Lung (tissue), 12 donors: ENCODE results near the gene ERP27. TPM values are rescaled to one million over a fixed set of nuclear protein-coding genes. Genes with fewer than 3 reads are reported as not detected.
A peak's percentile ranks its signal among the peaks of the same experiment; 100 is the strongest.

ENCODE experiments used
- ATAC-seq: fragments of 200-7000 bp; cut with Tn5 transposase; one replicate; pipeline ENCODE4 v1.9.1; 2020; ENCODE audit warnings: moderate number of reproducible peaks; ENCODE audit not compliant: insufficient read depth, low FRiP score
- DNase-seq, 3 donors: peaks; one replicate each; pipeline ENCODE4 v3.0.0-alpha.2; 2013 to 2017
- H3K27ac ChIP-seq, 2 donors: one replicate each; pipeline ENCODE4 v1.5.1; 2013; ENCODE audit warnings: mild to moderate bottlenecking in 2 of 2, moderate library complexity in 2 of 2, control low read depth in 1 of 2, inconsistent platforms in 1 of 2, low read depth in 1 of 2, low read length in 1 of 2
- H3K27me3 ChIP-seq, 3 donors: one replicate each; pipeline ENCODE4 v1.5.1; 2013; ENCODE audit warnings: low read length in 2 of 3; ENCODE audit not compliant: control insufficient read depth in 3 of 3, insufficient read depth in 3 of 3
- H3K36me3 ChIP-seq, 4 donors: one replicate each; pipeline ENCODE4 v1.5.1; 2013; ENCODE audit warnings: low read length in 4 of 4, mild to moderate bottlenecking in 1 of 4, moderate library complexity in 1 of 4; ENCODE audit not compliant: control insufficient read depth in 4 of 4, insufficient read depth in 4 of 4
- H3K4me1 ChIP-seq, 5 donors: one replicate each; pipeline ENCODE4 v1.5.1; 2013; ENCODE audit warnings: low read length in 5 of 5, mild to moderate bottlenecking in 2 of 5, moderate library complexity in 1 of 5; ENCODE audit not compliant: control insufficient read depth in 5 of 5, insufficient read depth in 5 of 5
- H3K4me3 ChIP-seq: one replicate; pipeline ENCODE4 v1.5.1; 2013; ENCODE audit warnings: mild to moderate bottlenecking, control low read depth, moderate library complexity
- H3K9ac ChIP-seq, 2 donors: one replicate each; pipeline ENCODE4 v1.5.1; 2013; ENCODE audit warnings: low read length in 2 of 2, control low read depth in 1 of 2; ENCODE audit not compliant: insufficient read depth in 1 of 2
- H3K9me3 ChIP-seq, 4 donors: one replicate each; pipeline ENCODE4 v1.5.1; 2013; ENCODE audit warnings: low read length in 3 of 4, mild to moderate bottlenecking in 1 of 4, moderate library complexity in 1 of 4; ENCODE audit not compliant: control insufficient read depth in 4 of 4, insufficient read depth in 3 of 4
- CTCF ChIP-seq: IDR thresholded peaks from 2 replicates; pipeline ENCODE4 v1.5.1; 2012; ENCODE audit warnings: mild to moderate bottlenecking; ENCODE audit errors: control extremely low read depth, extremely low read depth
- WGBS, 2 donors: extraction: QIAGEN DNeasy Blood & Tissue Kit; methylation state at CpG; one replicate each; pipeline ENCODE4 v1.1.7; 2013; 5-methylcytosine and 5-hydroxymethylcytosine counted together
- polyA plus RNA-seq, 2 donors: library from polyadenylated mRNA; stranded (reverse); fragments of 200-250 nt; gene quantifications; one replicate each; pipeline ENCODE4 v1.2.1, GENCODE V29; 2013
- total RNA-seq, 2 donors: library from RNA; depleted of rRNA in 1 of 2; stranded (reverse); fragments of >200 nt in 1 of 2; gene quantifications; one replicate each; pipeline ENCODE4 v1.2.1, GENCODE V29; 2014 to 2021
- donor health status: control.
- donor health status: control.
- donor health status: Bipolar disorder and iron deficiency.
- donor health status: healthy.
- donor health status: DM: yes; HTN: yes; CAD: no.

ERP27 gene
- total and polyA plus RNA-seq, 4 donors: 1.9 to 64.6 (median 10.4) TPM

- Histone ChIP-seq H3K4me3 (no peak overlapping the region), H3K9me3 (no peaks in the 10 kb centered on the region), H3K9ac (no peak overlapping the region), H3K27ac (peak overlapping the region; percentile 63 to 83), H3K4me1 (peaks cover 0 to 6% (median 3%) of the 10 kb centered on the region in 5 donors), H3K36me3 (no peaks in the 10 kb centered on the region), H3K27me3 (no peaks in the 10 kb centered on the region)
- no peak for DNase-seq
- no peak for TF ChIP-seq CTCF
- ATAC-seq: no peak
- 37 to 53% methylated on average over 11 of the region's 11 CpGs for WGBS, 2 donors
Observed at GRCh38 chr12:14958361-14959125, 20.2 kb upstream of the ERP27 start.

- DNase-seq (no peak), ATAC-seq (no peak)
- 42 to 45% methylated on average over 5 of the region's 5 CpGs for WGBS, 2 donors
- Histone ChIP-seq H3K4me1 (peaks cover 0 to 6% (median 3%) of the 10 kb centered on the region in 5 donors), H3K4me3 (no peak overlapping the region), H3K36me3 (no peaks in the 10 kb centered on the region), H3K9me3 (no peaks in the 10 kb centered on the region), H3K9ac (no peak overlapping the region), H3K27ac (peak overlapping the region; percentile 55 to 83), H3K27me3 (no peaks in the 10 kb centered on the region)
- TF ChIP-seq CTCF: no peak
Observed at GRCh38 chr12:14957551-14958168, 19.3 kb upstream of the ERP27 start.

- H3K4me3 ChIP-seq: no peak overlapping the region
- H3K27me3 ChIP-seq: no peaks in the 10 kb centered on the region
- no peak for TF ChIP-seq CTCF
- no peak overlapping the region for H3K9ac ChIP-seq
- peak overlapping the region in 1 of 2 donors; percentile 23 for H3K27ac ChIP-seq
- 40 to 55% methylated on average over 2 of the region's 2 CpGs for WGBS, 2 donors
- DNase-seq (no peak), ATAC-seq (no peak)
- peaks cover 0 to 11% (median 3%) of the 10 kb centered on the region in 5 donors for H3K4me1 ChIP-seq
- no peaks in the 10 kb centered on the region for H3K36me3 ChIP-seq
- no peaks in the 10 kb centered on the region for H3K9me3 ChIP-seq
Observed at GRCh38 chr12:14956905-14957304, 18.6 kb upstream of the ERP27 start.
